K562 (cell line): ENCODE data around the gene URGCP. TPM values are rescaled to one million over a fixed set of nuclear protein-coding genes. Genes with fewer than 3 reads are reported as not detected.

Experiments used
- CREM ChIP-seq: IDR thresholded peaks from 2 replicates; pipeline ENCODE4 v1.6.1; 2014; ENCODE audit warnings: antibody characterized with exemption, low read depth
- HDAC3 ChIP-seq: fragments of 450-650 bp; IDR thresholded peaks from 2 replicates; pipeline ENCODE4 v1.6.1; 2018; ENCODE audit warnings: borderline replicate concordance, mild to moderate bottlenecking, moderate library complexity; ENCODE audit not compliant: partially characterized antibody
- IRF2 ChIP-seq: sonication (generic); formaldehyde crosslinking; IDR thresholded peaks from 2 replicates; pipeline ENCODE4 v1.8.1; 2022; ENCODE audit warnings: mild to moderate bottlenecking, missing genetic modification reagents
- NCOA1 ChIP-seq: fragments of 450-650 bp; IDR thresholded peaks from 2 replicates; pipeline ENCODE4 v1.6.1; 2016; ENCODE audit warnings: low read depth
- NCOA6 ChIP-seq: fragments of 450-650 bp; IDR thresholded peaks from 2 replicates; pipeline ENCODE4 v1.6.1; 2017; ENCODE audit warnings: mild to moderate bottlenecking
- PHTF2 ChIP-seq: fragments of 250-450 bp; sonication (Bioruptor Pico); IDR thresholded peaks from 2 replicates; pipeline ENCODE4 v1.5.0; 2021; ENCODE audit warnings: mild to moderate bottlenecking
- RBFOX2 ChIP-seq: fragments of 200-400 bp; formaldehyde crosslinking; IDR thresholded peaks from 2 replicates; pipeline ENCODE4 v1.6.1; 2017; ENCODE audit warnings: low read depth, mild to moderate bottlenecking, low read length, moderate library complexity
- REST ChIP-seq, 2 experiments: fragments of 450-650 bp; formaldehyde crosslinking in 1 of 2; IDR thresholded peaks; 2 replicates each; pipeline versions ENCODE4 v1.4.0 to v1.6.1; 2014 to 2020; ENCODE audit warnings: mild to moderate bottlenecking in 2 of 2, borderline replicate concordance in 1 of 2, low read depth in 1 of 2
- RREB1 ChIP-seq: fragments of 250-450 bp; sonication (Bioruptor Pico); IDR thresholded peaks from 2 replicates; pipeline ENCODE4 v1.4.0; 2020
- SAP30 ChIP-seq: fragments of 200-600 bp; sonication (generic); IDR thresholded peaks from 2 replicates; pipeline ENCODE4 v1.6.1; 2012; ENCODE audit warnings: borderline replicate concordance, low read depth, mild to moderate bottlenecking, moderate library complexity, low read length, control low read depth, inconsistent platforms; ENCODE audit not compliant: insufficient read depth, poor library complexity, severe bottlenecking
- SLC30A9 ChIP-seq: fragments of 250-450 bp; sonication (Bioruptor Pico); IDR thresholded peaks from 2 replicates; pipeline ENCODE4 v1.8.0; 2022; ENCODE audit warnings: mild to moderate bottlenecking, moderate library complexity
- SNRNP70 ChIP-seq: fragments of 200-400 bp; formaldehyde crosslinking; optimal IDR thresholded peaks from 2 replicates; pipeline ENCODE3; 2017; ENCODE audit warnings: low read depth, low read length
- ZC3H11A ChIP-seq: IDR thresholded peaks from 2 replicates; pipeline ENCODE4 v1.6.1; 2012; ENCODE audit warnings: low read depth, low read length, improper control_type of control experiment
- polyA plus RNA-seq, 8 experiments: library from polyadenylated mRNA; depleted of rRNA in 4 of 8; stranded (reverse) in 5 of 8; unstranded in 3 of 8; fragments of >200 nt; fragmentation: Nextera tagmentation in 2 of 8; fragmentation: Illumina TruSeq in 1 of 8; extraction: Ambion mirVana in 2 of 8; extraction: Trizol in 1 of 8; gene quantifications; 2 replicates each; pipeline versions ENCODE4 v1.2.1 to v1.2.3, GENCODE V29; 2011 to 2014; ENCODE audit warnings: inconsistent platforms in 1 of 8, missing spikeins in 1 of 8
- total RNA-seq, 7 experiments: library from RNA; depleted of rRNA in 6 of 7; stranded (reverse); fragments of >200 nt in 6 of 7; fragmentation: Illumina TruSeq in 2 of 7; extraction: Trizol in 2 of 7; gene quantifications; 2 replicates each; pipeline versions ENCODE4 v1.2.1 to v1.2.3, GENCODE V29; 2011 to 2021; ENCODE audit warnings: low replicate concordance in 1 of 7

URGCP gene
- total and polyA plus RNA-seq, 9 of the 15 experiments (the other 6 are each of a cell fraction or from before 2014, with no cell fraction given) = 1.7 to 25.8 (median 12.5) TPM

- TF ChIP-seq RREB1 (peak; percentile 20; the same call in 1 of the 2 replicates), NCOA6 (no peak), ZC3H11A (no peak), CREM (peak; percentile 84), IRF2 (no peak), PHTF2 (CRISPR knock-in tag) (no peak), SLC30A9 (CRISPR knock-in tag) (no peak), SNRNP70 (no peak), HDAC3 (no peak), REST (IDR thresholded peaks at IDR 0.05; ENCODE audit: borderline replicate concordance) (peak; percentile 89), REST (CRISPR knock-in tag; IDR thresholded peaks at IDR 0.05; ENCODE audit: low read depth) (no peak; the same call in none of the 2 replicates), NCOA1 (no peak), SAP30 (peak; percentile 79), RBFOX2 (peak; percentile 99)
These were observed 19.8 kb upstream of the URGCP start, which contains the start of gene UBE2D4 (continued) for GRCh38 chr7:43925984-43926797.
